Trophoblast cell (in vitro differentiated cells and primary cell): ENCODE measurements around the gene CYP4A11. TPM values are rescaled to one million over a fixed set of nuclear protein-coding genes. Genes with fewer than 3 reads are reported as not detected.
"Not testable (repeated sequence)": the region's sequence is repeated elsewhere in the genome, so short reads cannot be mapped to it uniquely, and the experiment has no call there.

Experiments
- DNase-seq, 2 donors: peaks; one replicate each; pipeline ENCODE4 v3.0.0-alpha.2; 2016
- H2AFZ ChIP-seq: 2 replicates; pipeline ENCODE4 v1.6.1; 2013; ENCODE audit warnings: low read length, moderate library complexity, mild to moderate bottlenecking; ENCODE audit not compliant: insufficient read depth, poor library complexity
- H2AK5ac ChIP-seq: 2 replicates; pipeline ENCODE4 v1.6.1; 2013; ENCODE audit warnings: mild to moderate bottlenecking, low read length
- H2BK120ac ChIP-seq: 2 replicates; pipeline ENCODE4 v1.6.1; 2013; ENCODE audit warnings: low read length, mild to moderate bottlenecking, moderate library complexity; ENCODE audit not compliant: insufficient read depth, poor library complexity
- H2BK12ac ChIP-seq: 2 replicates; pipeline ENCODE4 v1.6.1; 2013; ENCODE audit warnings: mild to moderate bottlenecking, low read length, moderate library complexity
- H2BK5ac ChIP-seq: 2 replicates; pipeline ENCODE4 v1.6.1; 2013; ENCODE audit warnings: low read length, low read depth, moderate library complexity, mild to moderate bottlenecking; ENCODE audit not compliant: poor library complexity
- H3K14ac ChIP-seq: 2 replicates; pipeline ENCODE4 v1.6.1; 2013; ENCODE audit warnings: mild to moderate bottlenecking, low read length
- H3K18ac ChIP-seq: 2 replicates; pipeline ENCODE4 v1.6.1; 2013; ENCODE audit warnings: mild to moderate bottlenecking, low read length
- H3K23ac ChIP-seq: 2 replicates; pipeline ENCODE4 v1.6.1; 2013; ENCODE audit warnings: low read length
- H3K27ac ChIP-seq: 2 replicates; pipeline ENCODE4 v1.5.1; 2013; ENCODE audit warnings: low read depth, mild to moderate bottlenecking, inconsistent platforms, low read length, moderate library complexity
- H3K27me3 ChIP-seq: 2 replicates; pipeline ENCODE4 v1.6.1; 2013; ENCODE audit warnings: inconsistent platforms, mild to moderate bottlenecking, low read length, moderate library complexity; ENCODE audit not compliant: insufficient read depth
- H3K36me3 ChIP-seq, 2 experiments: 1 replicate in 1 of 2; 2 replicates in 1 of 2; pipeline ENCODE4 v1.6.1; 2013; ENCODE audit warnings: low read length in 2 of 2, mild to moderate bottlenecking in 2 of 2, moderate library complexity in 1 of 2; ENCODE audit not compliant: insufficient read depth in 2 of 2, control insufficient read depth in 1 of 2
- H3K4ac ChIP-seq: 2 replicates; pipeline ENCODE4 v1.6.1; 2013; ENCODE audit warnings: low read depth, mild to moderate bottlenecking, low read length, moderate library complexity
- H3K4me1 ChIP-seq, 2 experiments: 1 replicate in 1 of 2; 2 replicates in 1 of 2; pipeline ENCODE4 v1.6.1; 2013; ENCODE audit warnings: low read length in 2 of 2, mild to moderate bottlenecking in 2 of 2, moderate library complexity in 1 of 2; ENCODE audit not compliant: insufficient read depth in 2 of 2, control insufficient read depth in 1 of 2
- H3K4me2 ChIP-seq: 2 replicates; pipeline ENCODE4 v1.6.1; 2013; ENCODE audit warnings: inconsistent platforms, mild to moderate bottlenecking, low read length, moderate library complexity
- H3K4me3 ChIP-seq: 2 replicates; pipeline ENCODE4 v1.5.1; 2013; ENCODE audit warnings: mild to moderate bottlenecking, low read depth, low read length, inconsistent platforms
- H3K79me1 ChIP-seq: one replicate; pipeline ENCODE4 v1.6.1; 2013; ENCODE audit warnings: low read length
- H3K79me2 ChIP-seq: 2 replicates; pipeline ENCODE4 v1.6.1; 2013; ENCODE audit warnings: low read length, mild to moderate bottlenecking; ENCODE audit not compliant: control insufficient read depth, insufficient read depth, poor library complexity
- H3K9ac ChIP-seq: 2 replicates; pipeline ENCODE4 v1.6.1; 2013; ENCODE audit warnings: mild to moderate bottlenecking, low read length
- H3K9me3 ChIP-seq: 2 replicates; pipeline ENCODE4 v1.6.1; 2013; ENCODE audit warnings: low read depth, mild to moderate bottlenecking, control low read depth, inconsistent platforms, low read length; ENCODE audit not compliant: insufficient read depth
- H4K12ac ChIP-seq: 2 replicates; pipeline ENCODE4 v1.6.1; 2013; ENCODE audit warnings: low read depth, mild to moderate bottlenecking, low read length, moderate library complexity
- H4K8ac ChIP-seq: 2 replicates; pipeline ENCODE4 v1.6.1; 2013; ENCODE audit warnings: low read depth, mild to moderate bottlenecking, low read length, moderate library complexity
- H4K91ac ChIP-seq: one replicate; pipeline ENCODE4 v1.6.1; 2013; ENCODE audit warnings: low read depth, mild to moderate bottlenecking, low read length, moderate library complexity
- WGBS: extraction: QIAGEN DNeasy Blood & Tissue Kit; methylation state at CpG from one replicate; pipeline ENCODE4 v1.1.7; 2013; ENCODE audit warnings: missing lambda C conversion rate; ENCODE audit not compliant: insufficient read length, insufficient coverage; ENCODE audit errors: extremely low coverage; 5-methylcytosine and 5-hydroxymethylcytosine counted together
- polyA plus RNA-seq: library from polyadenylated mRNA; stranded (reverse); fragments of 200-250 nt; gene quantifications from 2 replicates; pipeline ENCODE4 v1.2.3, GENCODE V29; 2013

Gene CYP4A11
- polyA plus RNA-seq: not detected in 2 replicates

DNA sequence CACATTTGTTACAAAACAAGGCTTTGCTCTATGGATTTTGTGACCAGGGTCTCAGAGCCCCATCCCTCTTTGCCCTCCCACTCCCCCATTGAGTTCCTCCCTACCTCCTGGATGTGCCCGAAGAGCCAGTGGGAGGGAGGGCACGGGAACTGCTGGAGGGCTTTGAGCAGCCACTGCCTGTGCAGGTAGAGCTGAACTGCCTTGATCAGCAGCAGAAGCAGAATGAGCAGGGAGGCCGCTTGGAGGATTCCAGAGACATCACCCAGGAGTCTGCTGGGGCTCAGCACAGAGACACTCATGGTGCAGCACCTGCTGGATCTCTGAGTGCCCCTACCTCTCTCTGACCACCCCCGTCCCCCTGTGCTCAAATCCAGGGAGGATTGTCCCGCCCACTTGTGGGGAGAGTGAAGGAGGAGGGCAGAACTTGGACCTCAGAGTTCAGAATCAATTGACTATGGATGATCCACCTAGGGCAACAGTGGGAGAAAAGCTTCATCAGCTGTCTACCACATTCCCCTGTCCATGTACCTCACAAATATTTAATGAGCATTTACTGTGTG, at the start of gene CYP4A11:
TSS of gene CYP4A11 (minus strand) at position 342 of the 560 bp plus-strand sequence. CDS start at position 299, 43 bp downstream.
- no peaks in the 10 kb centered on the region for H3K4me1 ChIP-seq
- no peak within 1 kb of the TSS for H3K27ac ChIP-seq
- no peak within 1 kb of the TSS for H2BK5ac ChIP-seq
- H2AFZ ChIP-seq: no peak within 1 kb of the TSS
- peaks cover 2% of the 10 kb centered on the region for H3K9me3 ChIP-seq
- H3K14ac ChIP-seq: no peak within 1 kb of the TSS
- DNase-seq: no peak
- H4K12ac ChIP-seq: no peak within 1 kb of the TSS
- H4K8ac ChIP-seq: no peak within 1 kb of the TSS
- no peak within 1 kb of the TSS for H3K4me3 ChIP-seq
- H2BK12ac ChIP-seq: no peak within 1 kb of the TSS
- no peak within 1 kb of the TSS for H3K4me2 ChIP-seq
- H2AK5ac ChIP-seq: no peak within 1 kb of the TSS
- no peaks in the 10 kb centered on the region for H3K27me3 ChIP-seq
- no peak within 1 kb of the TSS for H2BK120ac ChIP-seq
- H3K23ac ChIP-seq: no peak within 1 kb of the TSS
- H3K4ac ChIP-seq: no peak within 1 kb of the TSS
- no peaks in the 10 kb centered on the region for H3K79me2 ChIP-seq
- H3K79me1 ChIP-seq: no peaks in the 10 kb centered on the region
- no peak within 1 kb of the TSS for H4K91ac ChIP-seq
- H3K9ac ChIP-seq: no peak within 1 kb of the TSS
- H3K18ac ChIP-seq: no peak within 1 kb of the TSS
- no peaks in the 10 kb centered on the region for H3K36me3 ChIP-seq
- WGBS: no CpG with 5 or more reads among the region's 5 CpGs

GRCh38 chr1:46990541-46990940, 49.3 kb upstream of the CYP4A11 start:
- H2AK5ac ChIP-seq, H3K18ac ChIP-seq: not testable (repeated sequence)
- WGBS: no CpG with 5 or more reads among the region's 2 CpGs

DNA sequence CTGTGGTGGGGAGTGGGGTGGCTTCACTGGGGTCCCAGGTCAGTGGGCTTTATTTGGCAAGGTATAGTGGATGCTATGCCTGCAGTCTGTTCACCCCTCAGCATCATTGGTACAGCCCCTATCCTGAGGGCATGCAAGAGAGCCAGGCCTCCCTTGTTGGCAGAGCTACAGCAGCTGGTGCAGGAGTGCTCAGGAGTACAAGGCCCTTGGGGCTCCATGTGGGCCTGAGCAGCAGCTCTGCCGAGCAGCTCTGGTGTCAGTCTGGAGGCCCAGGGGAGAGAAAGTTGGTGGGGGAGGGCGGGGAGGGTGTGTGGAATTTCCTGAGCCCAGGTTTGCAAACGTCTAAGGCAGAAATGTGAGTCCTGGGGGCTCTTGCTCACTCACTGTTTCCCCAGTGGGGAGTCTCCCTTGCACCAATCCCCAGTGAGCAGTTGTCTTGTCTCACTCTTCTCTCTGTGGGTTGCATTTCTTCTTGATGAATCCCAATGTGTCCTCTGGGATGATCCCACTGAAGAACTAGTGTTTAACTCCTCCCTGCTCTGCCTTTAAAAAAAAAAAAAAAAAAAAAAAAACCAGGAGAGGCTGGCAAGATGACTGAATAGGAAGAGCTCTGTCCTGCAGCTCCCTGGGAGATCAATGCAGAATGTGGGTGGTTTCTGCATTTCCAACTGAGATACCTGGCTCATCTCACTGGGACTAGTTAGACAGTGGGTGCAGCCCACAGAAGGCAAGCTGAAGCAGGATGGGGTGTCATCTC, 42.7 kb upstream of the CYP4A11 start:
- H3K4me2 ChIP-seq: peak overlapping the region; percentile 23
- H3K4me1 ChIP-seq: peaks cover 11 to 12% of the 10 kb centered on the region in 2 experiments
- no peak overlapping the region for H4K91ac ChIP-seq
- no CpG with 5 or more reads among the region's 3 CpGs for whole genome bisulfite sequencing
- H3K79me2 ChIP-seq: no peaks in the 10 kb centered on the region
- no peaks in the 10 kb centered on the region for H3K36me3 ChIP-seq
- no peak overlapping the region for H4K12ac ChIP-seq
- no peak overlapping the region for H2AFZ ChIP-seq
- H3K9me3 ChIP-seq: no peaks in the 10 kb centered on the region
- no peak overlapping the region for H3K4ac ChIP-seq
- H3K9ac ChIP-seq: no peak overlapping the region
- H2BK120ac ChIP-seq: no peak overlapping the region
- H3K79me1 ChIP-seq: peaks cover 3% of the 10 kb centered on the region
- H2AK5ac ChIP-seq: no peak overlapping the region
- no peak overlapping the region for H3K4me3 ChIP-seq
- H3K23ac ChIP-seq: no peak overlapping the region
- H4K8ac ChIP-seq: no peak overlapping the region
- H2BK12ac ChIP-seq: no peak overlapping the region
- no peaks in the 10 kb centered on the region for H3K27me3 ChIP-seq
- no peak overlapping the region for H3K14ac ChIP-seq
- H2BK5ac ChIP-seq: no peak overlapping the region
- H3K27ac ChIP-seq: no peak overlapping the region
- no peak for DNase-seq
- no peak overlapping the region for H3K18ac ChIP-seq

More at GRCh38 chr1:46990541-46990940, 49.3 kb upstream of the CYP4A11 start:
- not testable (repeated sequence) for H4K91ac ChIP-seq, H3K9ac ChIP-seq, H2BK12ac ChIP-seq, H2BK5ac ChIP-seq, H4K12ac ChIP-seq, H3K9me3 ChIP-seq, H3K4me1 ChIP-seq, H3K79me1 ChIP-seq, DNase-seq, H3K36me3 ChIP-seq, H3K23ac ChIP-seq, H3K79me2 ChIP-seq, H3K4me3 ChIP-seq, H3K14ac ChIP-seq, H2AFZ ChIP-seq, H4K8ac ChIP-seq, H3K4ac ChIP-seq, H3K27ac ChIP-seq, H3K27me3 ChIP-seq, H3K4me2 ChIP-seq, H2BK120ac ChIP-seq

DNA sequence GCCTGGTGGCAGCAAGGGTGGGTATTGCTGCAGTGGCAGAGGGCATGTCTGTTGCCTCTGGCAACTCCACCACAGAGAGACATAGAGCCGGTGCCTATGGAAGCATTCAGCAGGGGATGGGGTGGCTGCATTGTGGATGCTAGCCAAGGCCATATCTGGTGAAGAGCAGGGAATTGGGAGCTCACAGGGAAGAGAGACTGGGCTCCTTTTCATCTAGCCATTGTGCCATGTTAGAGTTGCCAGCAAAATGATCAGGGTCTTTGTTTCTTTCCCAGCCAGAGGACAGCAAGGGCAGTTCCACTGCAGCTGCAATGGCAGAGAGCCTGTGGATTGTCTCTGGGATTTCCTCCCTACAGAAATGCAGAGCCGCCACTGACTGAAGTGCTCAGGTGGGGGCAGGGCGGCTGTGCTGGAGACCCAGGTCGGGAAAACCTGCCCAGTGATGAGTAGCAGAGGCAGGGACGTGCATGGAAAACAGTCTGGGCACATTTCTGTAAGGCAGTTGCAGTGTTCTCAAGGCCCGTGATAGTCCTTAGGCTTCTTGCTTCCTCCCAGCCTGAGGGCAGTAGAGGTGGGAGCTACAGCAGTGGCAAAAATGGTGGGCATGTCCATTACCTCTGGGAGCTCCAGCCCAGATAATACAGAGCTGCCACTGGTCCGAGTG, 42.0 kb upstream of the CYP4A11 start:
- no peaks in the 10 kb centered on the region for H3K27me3 ChIP-seq
- no peak overlapping the region for H2AFZ ChIP-seq
- H4K12ac ChIP-seq: no peak overlapping the region
- no CpG with 5 or more reads among the region's 7 CpGs for WGBS
- no peak overlapping the region for H3K23ac ChIP-seq
- H3K9ac ChIP-seq: no peak overlapping the region
- no peak overlapping the region for H2BK120ac ChIP-seq
- peaks cover 3% of the 10 kb centered on the region for H3K79me1 ChIP-seq
- H3K27ac ChIP-seq: no peak overlapping the region
- no peak for DNase-seq
- no peak overlapping the region for H3K4me3 ChIP-seq
- H4K91ac ChIP-seq: no peak overlapping the region
- no peak overlapping the region for H3K14ac ChIP-seq
- H3K79me2 ChIP-seq: no peaks in the 10 kb centered on the region
- no peak overlapping the region for H3K4ac ChIP-seq
- no peak overlapping the region for H2AK5ac ChIP-seq
- H3K9me3 ChIP-seq: no peaks in the 10 kb centered on the region
- no peak overlapping the region for H4K8ac ChIP-seq
- H2BK12ac ChIP-seq: no peak overlapping the region
- peak overlapping the region; percentile 23 for H3K4me2 ChIP-seq
- H3K36me3 ChIP-seq: no peaks in the 10 kb centered on the region
- no peak overlapping the region for H2BK5ac ChIP-seq
- no peak overlapping the region for H3K18ac ChIP-seq
- peaks cover 11 to 12% of the 10 kb centered on the region in 2 experiments for H3K4me1 ChIP-seq
